HepG2 (cell line): Measurements from ENCODE around the gene EIF6. TPM values are rescaled to one million over a fixed set of nuclear protein-coding genes. Genes with fewer than 3 reads are reported as not detected.

Experiments used
- CEBPG ChIP-seq: IDR thresholded peaks from 2 replicates; pipeline ENCODE4 v1.6.1; 2016
- CERS6 ChIP-seq: sonication (generic); formaldehyde crosslinking; IDR thresholded peaks from 2 replicates; pipeline ENCODE4 v1.5.0; 2020; ENCODE audit warnings: missing genetic modification reagents
- E2F5 ChIP-seq: sonication (generic); formaldehyde crosslinking; conservative IDR thresholded peaks from 2 replicates; pipeline ENCODE4 v1.4.0; 2020; ENCODE audit warnings: missing genetic modification reagents
- FOXK2 ChIP-seq: fragments of 450-650 bp; IDR thresholded peaks from 2 replicates; pipeline ENCODE4 v1.6.1; 2016
- HMGA1 ChIP-seq: sonication (generic); formaldehyde crosslinking; conservative IDR thresholded peaks from 2 replicates; pipeline ENCODE4 v1.4.0; 2020; ENCODE audit warnings: missing genetic modification reagents
- MEIS2 ChIP-seq: sonication (generic); formaldehyde crosslinking; IDR thresholded peaks from 2 replicates; pipeline ENCODE4 v1.9.0; 2021; ENCODE audit warnings: mild to moderate bottlenecking, missing genetic modification reagents
- MXI1 ChIP-seq: IDR thresholded peaks from 3 replicates; pipeline ENCODE4 v1.6.1; 2012; ENCODE audit warnings: low read depth, low read length, inconsistent platforms, borderline replicate concordance
- SNAPC4 ChIP-seq: sonication (generic); formaldehyde crosslinking; IDR thresholded peaks from 2 replicates; pipeline ENCODE4 v1.4.0; 2020; ENCODE audit warnings: mild to moderate bottlenecking, missing genetic modification reagents
- U2AF1 ChIP-seq: fragments of 200-400 bp; formaldehyde crosslinking; optimal IDR thresholded peaks from 2 replicates; pipeline ENCODE3; 2017; ENCODE audit warnings: mild to moderate bottlenecking, low read depth, low read length
- ZBTB42 ChIP-seq: sonication (generic); formaldehyde crosslinking; IDR thresholded peaks from 2 replicates; pipeline ENCODE4 v1.5.0; 2020; ENCODE audit warnings: mild to moderate bottlenecking, missing genetic modification reagents
- ZBTB7A ChIP-seq: sonication (generic); formaldehyde crosslinking; IDR thresholded peaks from 2 replicates; pipeline ENCODE4 v1.8.0; 2022; ENCODE audit warnings: mild to moderate bottlenecking, missing genetic modification reagents
- ZFP1 ChIP-seq: IDR thresholded peaks from 2 replicates; pipeline ENCODE4 v1.6.1; 2016
- ZNF446 ChIP-seq: sonication (generic); formaldehyde crosslinking; IDR thresholded peaks from 2 replicates; pipeline ENCODE4 v1.5.0; 2020; ENCODE audit warnings: mild to moderate bottlenecking, missing genetic modification reagents
- ZNF660 ChIP-seq: sonication (generic); formaldehyde crosslinking; IDR thresholded peaks from 2 replicates; pipeline ENCODE4 v1.5.1; 2020; ENCODE audit warnings: mild to moderate bottlenecking, low read depth, missing genetic modification reagents, borderline replicate concordance
- ZNF709 ChIP-seq: sonication (generic); formaldehyde crosslinking; IDR thresholded peaks from 2 replicates; pipeline ENCODE4 v1.5.0; 2020; ENCODE audit warnings: mild to moderate bottlenecking, missing genetic modification reagents
- ZNF766 ChIP-seq: sonication (generic); formaldehyde crosslinking; IDR thresholded peaks from 2 replicates; pipeline ENCODE4 v1.5.0; 2020; ENCODE audit warnings: missing genetic modification reagents, borderline replicate concordance
- ZNF770 ChIP-seq: sonication (generic); formaldehyde crosslinking; IDR thresholded peaks from 2 replicates; pipeline ENCODE4 v1.5.0; 2020; ENCODE audit warnings: mild to moderate bottlenecking, missing genetic modification reagents
- ZNF788 ChIP-seq: sonication (generic); formaldehyde crosslinking; IDR thresholded peaks from 2 replicates; pipeline ENCODE4 v1.5.0; 2020; ENCODE audit warnings: mild to moderate bottlenecking, missing genetic modification reagents, borderline replicate concordance
- ZSCAN22 ChIP-seq: sonication (generic); formaldehyde crosslinking; IDR thresholded peaks from 2 replicates; pipeline ENCODE4 v1.4.0; 2020; ENCODE audit warnings: mild to moderate bottlenecking, missing genetic modification reagents
- ZSCAN31 ChIP-seq: sonication (generic); formaldehyde crosslinking; IDR thresholded peaks from 2 replicates; pipeline ENCODE4 v1.5.0; 2020; ENCODE audit warnings: low read depth, mild to moderate bottlenecking, missing genetic modification reagents
- polyA plus RNA-seq, 8 experiments: library from polyadenylated mRNA; depleted of rRNA in 3 of 8; stranded (reverse) in 7 of 8; unstranded in 1 of 8; fragments of >200 nt; fragmentation: Illumina TruSeq in 4 of 8; extraction: Trizol in 4 of 8; gene quantifications; 2 replicates each; pipeline versions ENCODE4 v1.2.1 to v1.2.3, GENCODE V29; 2011 to 2016; ENCODE audit warnings: low read depth in 4 of 8, missing spikeins in 1 of 8, mixed read lengths in 1 of 8; ENCODE audit not compliant: insufficient read depth in 1 of 8
- total RNA-seq, 5 experiments: library from RNA; depleted of rRNA; stranded (reverse); fragments of >200 nt; fragmentation: Illumina TruSeq; extraction: Trizol; gene quantifications; 2 replicates each; pipeline ENCODE4 v1.2.3, GENCODE V29; 2016; ENCODE audit warnings: low read depth in 1 of 5

Gene EIF6
- total and polyA plus RNA-seq, 2 of the 13 experiments (the other 11 are each of a cell fraction or from before 2014, with no cell fraction given), result 462 to 466 TPM

GRCh38 chr20:35286077-35286898, 1.7 kb upstream of the EIF6 start (continued):
- TF ChIP-seq ZSCAN22 (CRISPR knock-in tag) (no peak), ZNF770 (CRISPR knock-in tag) (no peak), CERS6 (CRISPR knock-in tag) (no peak), ZNF660 (CRISPR knock-in tag) (no peak), E2F5 (CRISPR knock-in tag) (no peak), MEIS2 (CRISPR knock-in tag) (peak; percentile 59; the same call in 1 of the 2 replicates), ZNF788 (peak; percentile 84; the same call in 1 of the 2 replicates), MXI1 (peak; percentile 43; the same call in 1 of the 3 replicates), FOXK2 (no peak), ZSCAN31 (peak; percentile 87; the same call in 1 of the 2 replicates), SNAPC4 (no peak), ZBTB42 (CRISPR knock-in tag) (peak; percentile 66; the same call in 1 of the 2 replicates), ZBTB7A (CRISPR knock-in tag) (peak; percentile 33; the same call in 1 of the 2 replicates), ZNF446 (CRISPR knock-in tag) (no peak), U2AF1 (no peak), ZNF766 (CRISPR knock-in tag) (no peak), HMGA1 (no peak), CEBPG (CRISPR knock-in tag) (no peak), ZFP1 (CRISPR knock-in tag) (no peak), ZNF709 (CRISPR knock-in tag) (peak; percentile 17; the same call in 1 of the 2 replicates)
